Measurements from ENCODE around the gene STH.

Gene STH

DNA sequence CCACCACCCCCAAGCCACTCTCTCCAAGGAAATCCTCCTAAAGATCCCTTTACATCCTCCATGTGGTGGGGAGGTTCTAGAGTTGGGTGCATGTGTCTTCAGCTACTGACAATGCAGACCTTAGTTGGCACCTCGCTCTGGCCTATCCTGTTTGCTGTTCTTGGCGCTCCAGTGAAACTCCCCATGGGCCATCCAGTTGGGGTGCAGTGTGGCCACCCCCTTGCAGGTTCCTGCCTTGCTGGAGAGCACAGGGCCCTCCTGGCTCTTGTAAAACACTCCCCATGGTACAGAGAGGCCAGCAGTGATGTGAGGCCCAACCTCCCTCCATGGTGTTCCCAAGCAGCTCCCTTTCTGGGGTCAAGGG is 22.7 kb upstream of the STH start:
- ATAC-seq = no peak
- TF ChIP-seq ARNTL (CRISPR knock-in tag; IDR thresholded peaks at IDR 0.05; ENCODE audit: borderline replicate concordance, low read depth) = no peak
- TF ChIP-seq, protein P1, sequence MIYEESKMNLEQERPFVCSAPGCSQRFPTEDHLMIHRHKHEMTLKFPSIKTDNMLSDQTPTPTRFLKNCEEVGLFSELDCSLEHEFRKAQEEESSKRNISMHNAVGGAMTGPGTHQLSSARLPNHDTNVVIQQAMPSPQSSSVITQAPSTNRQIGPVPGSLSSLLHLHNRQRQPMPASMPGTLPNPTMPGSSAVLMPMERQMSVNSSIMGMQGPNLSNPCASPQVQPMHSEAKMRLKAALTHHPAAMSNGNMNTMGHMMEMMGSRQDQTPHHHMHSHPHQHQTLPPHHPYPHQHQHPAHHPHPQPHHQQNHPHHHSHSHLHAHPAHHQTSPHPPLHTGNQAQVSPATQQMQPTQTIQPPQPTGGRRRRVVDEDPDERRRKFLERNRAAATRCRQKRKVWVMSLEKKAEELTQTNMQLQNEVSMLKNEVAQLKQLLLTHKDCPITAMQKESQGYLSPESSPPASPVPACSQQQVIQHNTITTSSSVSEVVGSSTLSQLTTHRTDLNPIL (CRISPR knock-in tag; IDR thresholded peaks at IDR 0.05; ENCODE audit: low read depth) = no peak
- no peak for TF ChIP-seq ZNF70 (CRISPR knock-in tag; IDR thresholded peaks at IDR 0.05)
- TF ChIP-seq, protein P2, sequence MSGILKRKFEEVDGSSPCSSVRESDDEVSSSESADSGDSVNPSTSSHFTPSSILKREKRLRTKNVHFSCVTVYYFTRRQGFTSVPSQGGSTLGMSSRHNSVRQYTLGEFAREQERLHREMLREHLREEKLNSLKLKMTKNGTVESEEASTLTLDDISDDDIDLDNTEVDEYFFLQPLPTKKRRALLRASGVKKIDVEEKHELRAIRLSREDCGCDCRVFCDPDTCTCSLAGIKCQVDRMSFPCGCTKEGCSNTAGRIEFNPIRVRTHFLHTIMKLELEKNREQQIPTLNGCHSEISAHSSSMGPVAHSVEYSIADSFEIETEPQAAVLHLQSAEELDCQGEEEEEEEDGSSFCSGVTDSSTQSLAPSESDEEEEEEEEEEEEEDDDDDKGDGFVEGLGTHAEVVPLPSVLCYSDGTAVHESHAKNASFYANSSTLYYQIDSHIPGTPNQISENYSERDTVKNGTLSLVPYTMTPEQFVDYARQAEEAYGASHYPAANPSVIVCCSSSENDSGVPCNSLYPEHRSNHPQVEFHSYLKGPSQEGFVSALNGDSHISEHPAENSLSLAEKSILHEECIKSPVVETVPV (CRISPR knock-in tag; IDR thresholded peaks at IDR 0.05) = no peak
- no peak for TF ChIP-seq ZNF565 (CRISPR knock-in tag; conservative IDR thresholded peaks at IDR 0.05; ENCODE audit: low read depth)
- TF ChIP-seq, protein P3, sequence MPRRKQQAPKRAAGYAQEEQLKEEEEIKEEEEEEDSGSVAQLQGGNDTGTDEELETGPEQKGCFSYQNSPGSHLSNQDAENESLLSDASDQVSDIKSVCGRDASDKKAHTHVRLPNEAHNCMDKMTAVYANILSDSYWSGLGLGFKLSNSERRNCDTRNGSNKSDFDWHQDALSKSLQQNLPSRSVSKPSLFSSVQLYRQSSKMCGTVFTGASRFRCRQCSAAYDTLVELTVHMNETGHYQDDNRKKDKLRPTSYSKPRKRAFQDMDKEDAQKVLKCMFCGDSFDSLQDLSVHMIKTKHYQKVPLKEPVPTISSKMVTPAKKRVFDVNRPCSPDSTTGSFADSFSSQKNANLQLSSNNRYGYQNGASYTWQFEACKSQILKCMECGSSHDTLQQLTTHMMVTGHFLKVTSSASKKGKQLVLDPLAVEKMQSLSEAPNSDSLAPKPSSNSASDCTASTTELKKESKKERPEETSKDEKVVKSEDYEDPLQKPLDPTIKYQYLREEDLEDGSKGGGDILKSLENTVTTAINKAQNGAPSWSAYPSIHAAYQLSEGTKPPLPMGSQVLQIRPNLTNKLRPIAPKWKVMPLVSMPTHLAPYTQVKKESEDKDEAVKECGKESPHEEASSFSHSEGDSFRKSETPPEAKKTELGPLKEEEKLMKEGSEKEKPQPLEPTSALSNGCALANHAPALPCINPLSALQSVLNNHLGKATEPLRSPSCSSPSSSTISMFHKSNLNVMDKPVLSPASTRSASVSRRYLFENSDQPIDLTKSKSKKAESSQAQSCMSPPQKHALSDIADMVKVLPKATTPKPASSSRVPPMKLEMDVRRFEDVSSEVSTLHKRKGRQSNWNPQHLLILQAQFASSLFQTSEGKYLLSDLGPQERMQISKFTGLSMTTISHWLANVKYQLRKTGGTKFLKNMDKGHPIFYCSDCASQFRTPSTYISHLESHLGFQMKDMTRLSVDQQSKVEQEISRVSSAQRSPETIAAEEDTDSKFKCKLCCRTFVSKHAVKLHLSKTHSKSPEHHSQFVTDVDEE (CRISPR knock-in tag; IDR thresholded peaks at IDR 0.05) = no peak
- no peak for TF ChIP-seq TCF4 (CRISPR knock-in tag; IDR thresholded peaks at IDR 0.05; ENCODE audit: borderline replicate concordance)
- no peak for TF ChIP-seq CSDC2 (CRISPR knock-in tag; IDR thresholded peaks at IDR 0.05)
- no peak for TF ChIP-seq GLIS3 (CRISPR knock-in tag; IDR thresholded peaks at IDR 0.05)
- TF ChIP-seq PPARA (CRISPR knock-in tag; IDR thresholded peaks at IDR 0.05; ENCODE audit: borderline replicate concordance) = no peak
- no peak for TF ChIP-seq OSR1 (CRISPR knock-in tag; IDR thresholded peaks at IDR 0.05)
- TF ChIP-seq, protein P4, sequence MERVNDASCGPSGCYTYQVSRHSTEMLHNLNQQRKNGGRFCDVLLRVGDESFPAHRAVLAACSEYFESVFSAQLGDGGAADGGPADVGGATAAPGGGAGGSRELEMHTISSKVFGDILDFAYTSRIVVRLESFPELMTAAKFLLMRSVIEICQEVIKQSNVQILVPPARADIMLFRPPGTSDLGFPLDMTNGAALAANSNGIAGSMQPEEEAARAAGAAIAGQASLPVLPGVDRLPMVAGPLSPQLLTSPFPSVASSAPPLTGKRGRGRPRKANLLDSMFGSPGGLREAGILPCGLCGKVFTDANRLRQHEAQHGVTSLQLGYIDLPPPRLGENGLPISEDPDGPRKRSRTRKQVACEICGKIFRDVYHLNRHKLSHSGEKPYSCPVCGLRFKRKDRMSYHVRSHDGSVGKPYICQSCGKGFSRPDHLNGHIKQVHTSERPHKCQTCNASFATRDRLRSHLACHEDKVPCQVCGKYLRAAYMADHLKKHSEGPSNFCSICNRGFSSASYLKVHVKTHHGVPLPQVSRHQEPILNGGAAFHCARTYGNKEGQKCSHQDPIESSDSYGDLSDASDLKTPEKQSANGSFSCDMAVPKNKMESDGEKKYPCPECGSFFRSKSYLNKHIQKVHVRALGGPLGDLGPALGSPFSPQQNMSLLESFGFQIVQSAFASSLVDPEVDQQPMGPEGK (CRISPR knock-in tag; IDR thresholded peaks at IDR 0.05; ENCODE audit: borderline replicate concordance) = no peak
- TF ChIP-seq, protein P5, sequence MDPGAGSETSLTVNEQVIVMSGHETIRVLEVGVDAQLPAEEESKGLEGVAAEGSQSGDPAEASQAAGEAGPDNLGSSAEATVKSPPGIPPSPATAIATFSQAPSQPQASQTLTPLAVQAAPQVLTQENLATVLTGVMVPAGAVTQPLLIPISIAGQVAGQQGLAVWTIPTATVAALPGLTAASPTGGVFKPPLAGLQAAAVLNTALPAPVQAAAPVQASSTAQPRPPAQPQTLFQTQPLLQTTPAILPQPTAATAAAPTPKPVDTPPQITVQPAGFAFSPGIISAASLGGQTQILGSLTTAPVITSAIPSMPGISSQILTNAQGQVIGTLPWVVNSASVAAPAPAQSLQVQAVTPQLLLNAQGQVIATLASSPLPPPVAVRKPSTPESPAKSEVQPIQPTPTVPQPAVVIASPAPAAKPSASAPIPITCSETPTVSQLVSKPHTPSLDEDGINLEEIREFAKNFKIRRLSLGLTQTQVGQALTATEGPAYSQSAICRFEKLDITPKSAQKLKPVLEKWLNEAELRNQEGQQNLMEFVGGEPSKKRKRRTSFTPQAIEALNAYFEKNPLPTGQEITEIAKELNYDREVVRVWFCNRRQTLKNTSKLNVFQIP (CRISPR knock-in tag; IDR thresholded peaks at IDR 0.05; ENCODE audit: borderline replicate concordance, low read depth) = no peak
- no peak for TF ChIP-seq BACH2 (CRISPR knock-in tag; IDR thresholded peaks at IDR 0.05; ENCODE audit: borderline replicate concordance)
- no peak for TF ChIP-seq ZFP30 (CRISPR knock-in tag; IDR thresholded peaks at IDR 0.05)
- no peak for TF ChIP-seq TOX (CRISPR knock-in tag; IDR thresholded peaks at IDR 0.05; ENCODE audit: borderline replicate concordance)
- no peak for TF ChIP-seq ESRRG (CRISPR knock-in tag; IDR thresholded peaks at IDR 0.05)

DNA sequence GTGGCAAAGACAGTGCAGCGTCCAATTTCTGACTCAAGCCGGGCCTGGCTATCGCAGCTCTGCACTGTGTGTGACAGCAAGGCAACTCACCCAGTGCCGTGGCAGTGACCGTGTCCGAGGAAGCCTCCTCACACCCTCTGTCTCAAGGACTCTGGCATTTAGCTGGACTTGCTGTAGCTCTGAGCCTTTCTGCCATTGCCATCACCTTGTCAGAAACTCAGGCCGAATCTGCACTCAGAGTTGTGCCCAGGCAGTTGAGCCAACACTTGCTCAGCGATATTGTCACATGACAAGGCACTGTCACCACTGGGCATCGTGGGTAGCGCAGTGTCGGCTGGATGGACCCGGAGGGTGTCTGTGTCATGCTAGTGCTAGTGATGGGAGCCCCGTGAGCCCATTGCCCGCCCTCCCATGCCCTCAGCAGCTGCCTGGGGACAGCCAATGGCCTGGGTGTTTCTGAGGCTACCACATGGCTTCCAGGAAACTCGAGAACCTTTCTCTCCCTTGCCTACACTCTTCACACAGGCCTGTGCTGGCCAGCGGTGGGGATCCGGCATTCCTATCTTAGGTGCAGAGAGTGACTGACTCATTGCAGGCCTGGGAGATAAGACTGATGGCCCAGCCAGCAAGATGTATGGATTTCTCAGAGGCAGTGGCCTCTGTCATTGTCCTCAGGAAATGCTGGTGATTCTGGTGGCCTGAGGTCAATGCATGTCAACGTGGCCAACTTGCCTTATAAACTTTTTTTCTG is 22.1 kb upstream of the STH start:
- peak; percentile 34; the same call in 2 of the 3 replicates for ATAC-seq
- TF ChIP-seq GLIS3 (CRISPR knock-in tag; IDR thresholded peaks at IDR 0.05) (no peak), ZFP3 (CRISPR knock-in tag; IDR thresholded peaks at IDR 0.05) (no peak), SNAI2 (CRISPR knock-in tag; IDR thresholded peaks at IDR 0.05) (no peak), TOX (CRISPR knock-in tag; IDR thresholded peaks at IDR 0.05; ENCODE audit: borderline replicate concordance) (no peak), ZNF70 (CRISPR knock-in tag; IDR thresholded peaks at IDR 0.05) (no peak), ZC3H10 (CRISPR knock-in tag; IDR thresholded peaks at IDR 0.05) (no peak), OSR1 (CRISPR knock-in tag; IDR thresholded peaks at IDR 0.05) (no peak)
- TF ChIP-seq, protein P1 (CRISPR knock-in tag; IDR thresholded peaks at IDR 0.05; ENCODE audit: low read depth) = no peak
